K562 (cell line): ENCODE data around the gene ABHD12. TPM values are rescaled to one million over a fixed set of nuclear protein-coding genes. Genes with fewer than 3 reads are reported as not detected.

ENCODE experiments used
- ATAC-seq: fragments of 200-7000 bp; cut with Tn5 transposase; 3 replicates; pipeline ENCODE4 v1.9.1; 2020; ENCODE audit warnings: moderate library complexity
- BruUV-seq: library from RNA; stranded (reverse); fragments of 400-500 nt; replicated peaks from 2 replicates; lab custom pipeline; 2021; lab: Mats Ljungman, UMichigan
- CTCF ChIA-PET: fragments of 300-600 bp; formaldehyde crosslinking; extraction: SDS; loops from one replicate; lab custom pipeline; 2021; ENCODE audit warnings: low intra/inter-chr PET ratio; lab: Yijun Ruan, JAX
- POLR2A ChIA-PET: fragments of 300-600, 350-650 bp; sonication (Branson Sonifier 250); formaldehyde crosslinking; extraction: SDS; loops from one replicate; lab custom pipeline; 2021; ENCODE audit warnings: antibody characterized with exemption, inconsistent platforms; lab: Yijun Ruan, JAX
- DNase-seq, 4 experiments: peaks; one replicate each; pipeline versions ENCODE4 v3.0.0 to v3.0.0-alpha.2; 2011 to 2018; ENCODE audit warnings: low spot score in 3 of 4, mixed read lengths in 3 of 4; ENCODE audit errors: extremely low read depth in 1 of 4
- FAIRE-seq: peaks from 2 replicates; lab custom pipeline; 2011; peaks lifted over from hg19 to GRCh38; lab: Jason Lieb, UNC
- H2AFZ ChIP-seq: 2 replicates; pipeline ENCODE4 v1.6.0; 2011; ENCODE audit warnings: low read depth, low read length, control low read depth, inconsistent platforms
- H3K27ac ChIP-seq: fragments of 200-600 bp; 3 replicates; pipeline ENCODE4 v1.8.0; 2011; ENCODE audit warnings: low read depth, mild to moderate bottlenecking, control low read depth, inconsistent platforms, low read length, moderate library complexity, mixed read lengths; ENCODE audit errors: extremely low read depth
- H3K27me3 ChIP-seq, 2 experiments: fragments of 300-600 bp in 1 of 2; 2 replicates in 1 of 2; 3 replicates in 1 of 2; pipeline versions ENCODE4 v1.6.0 to v1.8.0; 2011; ENCODE audit warnings: inconsistent platforms in 2 of 2, low read length in 2 of 2, mild to moderate bottlenecking in 1 of 2, mixed read lengths in 1 of 2, moderate library complexity in 1 of 2; ENCODE audit not compliant: control insufficient read depth in 2 of 2, insufficient read depth in 2 of 2
- H3K36me3 ChIP-seq: fragments of 300-600 bp; 3 replicates; pipeline ENCODE4 v1.8.0; 2011; ENCODE audit warnings: mild to moderate bottlenecking, low read length, inconsistent platforms; ENCODE audit not compliant: control insufficient read depth, insufficient read depth
- H3K4me1 ChIP-seq, 2 experiments: fragments of 200-600 bp in 1 of 2; replicated peaks in 1 of 2; 2 replicates in 1 of 2; 3 replicates in 1 of 2; pipeline versions ENCODE4 v1.5.1 to v1.8.0; 2011; ENCODE audit warnings: inconsistent platforms in 2 of 2, low read length in 2 of 2, mild to moderate bottlenecking in 1 of 2, mixed read lengths in 1 of 2, moderate library complexity in 1 of 2; ENCODE audit not compliant: control insufficient read depth in 2 of 2, insufficient read depth in 2 of 2
- H3K4me2 ChIP-seq: 2 replicates; pipeline ENCODE4 v1.6.1; 2011; ENCODE audit warnings: low read length, control low read depth, inconsistent platforms, mixed read lengths; ENCODE audit not compliant: insufficient read depth
- H3K4me3 ChIP-seq: fragments of 200-600 bp; sonication (generic), shearing (Covaris generic); 2 replicates; pipeline ENCODE4 v1.5.1; 2016; ENCODE audit warnings: control low read depth, inconsistent platforms
- H3K79me2 ChIP-seq: fragments of 200-600 bp; 3 replicates; pipeline ENCODE4 v1.8.0; 2011; ENCODE audit warnings: low read length, inconsistent platforms; ENCODE audit not compliant: control insufficient read depth, insufficient read depth
- H3K9ac ChIP-seq, 2 experiments: 2 replicates each; pipeline versions ENCODE4 v1.6.0 to v1.6.1; 2011; ENCODE audit warnings: low read depth in 2 of 2, low read length in 2 of 2, control low read depth in 1 of 2, inconsistent platforms in 1 of 2, mild to moderate bottlenecking in 1 of 2, mixed read lengths in 1 of 2; ENCODE audit not compliant: insufficient read depth in 1 of 2
- H3K9me1 ChIP-seq: one replicate; pipeline ENCODE4 v1.6.0; 2011; ENCODE audit warnings: inconsistent platforms, mild to moderate bottlenecking, low read length, moderate library complexity; ENCODE audit not compliant: control insufficient read depth, insufficient read depth
- H3K9me3 ChIP-seq: replicated peaks from 2 replicates; pipeline ENCODE4 v1.5.1; 2011; ENCODE audit warnings: low read depth, low read length, inconsistent platforms; ENCODE audit not compliant: control insufficient read depth, insufficient read depth
- H4K20me1 ChIP-seq: replicated peaks from 2 replicates; pipeline ENCODE4 v1.6.1; 2011; ENCODE audit warnings: low read length, inconsistent platforms, mixed read lengths; ENCODE audit not compliant: control insufficient read depth, insufficient read depth
- ADNP ChIP-seq: fragments of 200-800 bp; sonication (Bioruptor generic); IDR thresholded peaks from 2 replicates; pipeline ENCODE4 v1.6.1; 2016; ENCODE audit warnings: missing genetic modification characterization, missing compliant biosample characterization
- CSDE1 ChIP-seq, 2 experiments: fragments of 450-650 bp; IDR thresholded peaks; 2 replicates each; pipeline ENCODE4 v1.6.1; 2016; ENCODE audit warnings: mild to moderate bottlenecking in 1 of 2
- CXXC5 ChIP-seq: fragments of 250-450 bp; sonication (Bioruptor Pico); IDR thresholded peaks from 2 replicates; pipeline ENCODE4 v1.8.0; 2022; ENCODE audit warnings: inconsistent platforms, mild to moderate bottlenecking, moderate library complexity
- HDAC6 ChIP-seq: IDR thresholded peaks from 2 replicates; pipeline ENCODE4 v1.6.1; 2012; ENCODE audit warnings: low read depth, mild to moderate bottlenecking, control low read depth, inconsistent platforms, low read length, moderate library complexity
- JUN ChIP-seq, 2 experiments: sonication (generic) in 1 of 2; formaldehyde crosslinking in 1 of 2; IDR thresholded peaks; 2 replicates each; pipeline versions ENCODE4 v1.6.1 to v1.8.0; 2012 to 2022; ENCODE audit warnings: borderline replicate concordance in 2 of 2, mild to moderate bottlenecking in 2 of 2, improper control_type of control experiment in 1 of 2, low read depth in 1 of 2, low read length in 1 of 2, missing genetic modification reagents in 1 of 2
- SRSF9 ChIP-seq: fragments of 200-400 bp; formaldehyde crosslinking; IDR thresholded peaks from 2 replicates; pipeline ENCODE4 v1.6.1; 2017; ENCODE audit warnings: low read depth, low read length, borderline replicate concordance
- TAL1 ChIP-seq: fragments of 450-650 bp; IDR thresholded peaks from 2 replicates; pipeline ENCODE4 v1.6.1; 2016; ENCODE audit warnings: mild to moderate bottlenecking
- THRAP3 ChIP-seq: fragments of 450-650 bp; IDR thresholded peaks from 2 replicates; pipeline ENCODE4 v1.6.1; 2016; ENCODE audit warnings: mild to moderate bottlenecking, inconsistent platforms, borderline replicate concordance
- ZNF431 ChIP-seq: sonication (generic); formaldehyde crosslinking; IDR thresholded peaks from 2 replicates; pipeline ENCODE4 v1.8.0; 2022; ENCODE audit warnings: mild to moderate bottlenecking, missing genetic modification reagents
- ZNF717 ChIP-seq: fragments of 250-450 bp; sonication (Bioruptor Pico); IDR thresholded peaks from 2 replicates; pipeline ENCODE4 v1.5.0; 2021
- ZNF778 ChIP-seq: fragments of 450-650 bp; formaldehyde crosslinking; IDR thresholded peaks from 2 replicates; pipeline ENCODE4 v1.4.0; 2020; ENCODE audit warnings: mild to moderate bottlenecking, moderate library complexity
- ZNF785 ChIP-seq: fragments of 250-450 bp; sonication (Bioruptor Pico); IDR thresholded peaks from 2 replicates; pipeline ENCODE4 v1.4.0; 2020; ENCODE audit warnings: mild to moderate bottlenecking
- WGBS: fragments of 100-300 bp; shearing (Covaris generic); methylation state at CpG from one replicate; pipeline ENCODE4 v1.1.6; 2016; ENCODE audit warnings: low coverage, mixed read lengths; ENCODE audit not compliant: insufficient coverage; ENCODE audit errors: missing lambda C conversion rate; 5-methylcytosine and 5-hydroxymethylcytosine counted together
- in situ Hi-C: fragments of 300-500 bp; cut with MboI; formaldehyde crosslinking; loops from 4 replicates; pipeline ENCODE4 v1.15.0; 2018; ENCODE audit warnings: inconsistent platforms, mixed read lengths
- intact Hi-C: fragments of 100-400 bp; cut with micrococcal nuclease; formaldehyde crosslinking; loops from 2 replicates; pipeline ENCODE4 v1.14.2; 2022
- polyA plus RNA-seq, 8 experiments: library from polyadenylated mRNA; depleted of rRNA in 4 of 8; stranded (reverse) in 5 of 8; unstranded in 3 of 8; fragments of >200 nt; fragmentation: Nextera tagmentation in 2 of 8; fragmentation: Illumina TruSeq in 1 of 8; extraction: Ambion mirVana in 2 of 8; extraction: Trizol in 1 of 8; gene quantifications; 2 replicates each; pipeline versions ENCODE4 v1.2.1 to v1.2.3, GENCODE V29; 2011 to 2014; ENCODE audit warnings: inconsistent platforms in 1 of 8, missing spikeins in 1 of 8
- total RNA-seq, 7 experiments: library from RNA; depleted of rRNA in 6 of 7; stranded (reverse); fragments of >200 nt in 6 of 7; fragmentation: Illumina TruSeq in 2 of 7; extraction: Trizol in 2 of 7; gene quantifications; 2 replicates each; pipeline versions ENCODE4 v1.2.1 to v1.2.3, GENCODE V29; 2011 to 2021; ENCODE audit warnings: low replicate concordance in 1 of 7
- TF ChIP-seq, protein P1 (sequence below): fragments of 250-450 bp; sonication (Bioruptor Pico); IDR thresholded peaks from 2 replicates; pipeline ENCODE4 v1.4.0; 2020; ENCODE audit warnings: mild to moderate bottlenecking, moderate library complexity, borderline replicate concordance
- TF ChIP-seq, protein P2 (sequence below): sonication (generic); formaldehyde crosslinking; IDR thresholded peaks from 2 replicates; pipeline ENCODE4 v1.8.0; 2023; ENCODE audit warnings: missing genetic modification reagents, mild to moderate bottlenecking, borderline replicate concordance

ABHD12 gene
- total and polyA plus RNA-seq, 9 of the 15 experiments (the other 6 are each of a cell fraction or from before 2014, with no cell fraction given): 0.65 to 15.6 (median 9.1) TPM

DNA sequence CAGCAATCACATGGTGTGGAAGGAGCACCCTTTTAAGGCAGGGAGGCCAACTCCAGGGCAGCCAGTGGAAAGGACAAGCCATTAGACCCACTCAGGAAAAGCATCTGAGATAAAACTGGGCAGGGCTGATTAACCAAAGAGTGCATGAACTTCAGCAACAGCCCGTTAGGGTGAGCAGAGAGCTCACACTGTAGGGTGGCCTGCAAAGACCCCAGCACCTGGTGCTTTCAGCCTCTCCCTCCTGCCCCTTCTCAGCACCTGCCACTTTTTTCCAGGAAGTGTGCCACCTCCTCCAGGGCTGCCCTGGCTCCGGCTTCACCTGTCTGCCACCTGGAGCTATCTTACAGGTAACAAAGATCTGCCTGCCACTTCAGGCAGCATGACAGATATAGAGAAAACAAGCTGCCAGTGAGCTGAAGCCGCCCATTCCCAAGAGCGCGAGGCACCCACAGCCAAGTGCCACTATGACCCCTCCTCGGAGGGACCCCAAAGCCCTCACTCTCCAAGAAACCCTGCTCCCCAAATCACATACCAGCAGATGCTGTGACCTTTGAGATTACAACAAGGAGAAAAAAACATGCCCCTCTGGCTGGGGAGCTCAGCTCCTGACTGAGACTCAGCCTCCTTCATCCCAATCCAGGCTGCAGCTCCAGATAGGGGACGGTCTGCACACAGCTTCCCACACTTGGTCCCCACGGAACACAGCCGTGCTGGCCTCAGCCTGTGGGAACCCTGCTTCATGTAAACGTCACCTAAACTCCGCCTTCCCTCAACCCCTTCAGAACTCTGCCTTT, 71.2 kb downstream of the ABHD12 start:
- Histone ChIP-seq H3K4me3 (no peak overlapping the region), H3K4me1 (no peaks in the 10 kb centered on the region; a peak in 2 of 5 replicates), H3K27me3 (no peaks in the 10 kb centered on the region), H3K9me1 (no peaks in the 10 kb centered on the region), H3K4me2 (no peak overlapping the region), H4K20me1 (no peaks in the 10 kb centered on the region; the same call in 1 of the 2 replicates), H3K36me3 (peaks cover 14% of the 10 kb centered on the region; the same call in 2 of the 3 replicates), H3K9me3 (no peaks in the 10 kb centered on the region), H2AFZ (no peak overlapping the region), H3K79me2 (no peaks in the 10 kb centered on the region), H3K9ac (no peak overlapping the region), H3K27ac (no peak overlapping the region)
- DNase-seq (no peak), FAIRE-seq (no peak), ATAC-seq (no peak)
- ChIA-PET CTCF (no interaction called here), POLR2A (no interaction called here)
- intact Hi-C loops: no loop called here
- WGBS: 59% methylated on average over 7 of the region's 11 CpGs
- no TSS peak for BruUV-seq
- in situ Hi-C loops: no loop called here
- TF ChIP-seq ZNF717 (CRISPR knock-in tag): no peak
- no peak for TF ChIP-seq TAL1
- no peak for TF ChIP-seq ZNF431
- no peak for TF ChIP-seq CXXC5 (CRISPR knock-in tag)
- TF ChIP-seq CSDE1 (IDR thresholded peaks at IDR 0.05): no peak
- no peak for TF ChIP-seq ZNF785 (CRISPR knock-in tag)
- TF ChIP-seq THRAP3: no peak
- TF ChIP-seq SRSF9: no peak
- TF ChIP-seq JUN (IDR thresholded peaks at IDR 0.05; ENCODE audit: borderline replicate concordance, low read depth, low read length): no peak
- no peak for TF ChIP-seq JUN (CRISPR knock-in tag; IDR thresholded peaks at IDR 0.05; ENCODE audit: borderline replicate concordance)
- no peak for TF ChIP-seq ADNP (tag)
- no peak for TF ChIP-seq HDAC6
- TF ChIP-seq, protein P1, sequence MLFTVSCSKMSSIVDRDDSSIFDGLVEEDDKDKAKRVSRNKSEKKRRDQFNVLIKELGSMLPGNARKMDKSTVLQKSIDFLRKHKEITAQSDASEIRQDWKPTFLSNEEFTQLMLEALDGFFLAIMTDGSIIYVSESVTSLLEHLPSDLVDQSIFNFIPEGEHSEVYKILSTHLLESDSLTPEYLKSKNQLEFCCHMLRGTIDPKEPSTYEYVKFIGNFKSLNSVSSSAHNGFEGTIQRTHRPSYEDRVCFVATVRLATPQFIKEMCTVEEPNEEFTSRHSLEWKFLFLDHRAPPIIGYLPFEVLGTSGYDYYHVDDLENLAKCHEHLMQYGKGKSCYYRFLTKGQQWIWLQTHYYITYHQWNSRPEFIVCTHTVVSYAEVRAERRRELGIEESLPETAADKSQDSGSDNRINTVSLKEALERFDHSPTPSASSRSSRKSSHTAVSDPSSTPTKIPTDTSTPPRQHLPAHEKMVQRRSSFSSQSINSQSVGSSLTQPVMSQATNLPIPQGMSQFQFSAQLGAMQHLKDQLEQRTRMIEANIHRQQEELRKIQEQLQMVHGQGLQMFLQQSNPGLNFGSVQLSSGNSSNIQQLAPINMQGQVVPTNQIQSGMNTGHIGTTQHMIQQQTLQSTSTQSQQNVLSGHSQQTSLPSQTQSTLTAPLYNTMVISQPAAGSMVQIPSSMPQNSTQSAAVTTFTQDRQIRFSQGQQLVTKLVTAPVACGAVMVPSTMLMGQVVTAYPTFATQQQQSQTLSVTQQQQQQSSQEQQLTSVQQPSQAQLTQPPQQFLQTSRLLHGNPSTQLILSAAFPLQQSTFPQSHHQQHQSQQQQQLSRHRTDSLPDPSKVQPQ (CRISPR knock-in tag): no peak
- TF ChIP-seq ZNF778: no peak
- TF ChIP-seq, protein P2, sequence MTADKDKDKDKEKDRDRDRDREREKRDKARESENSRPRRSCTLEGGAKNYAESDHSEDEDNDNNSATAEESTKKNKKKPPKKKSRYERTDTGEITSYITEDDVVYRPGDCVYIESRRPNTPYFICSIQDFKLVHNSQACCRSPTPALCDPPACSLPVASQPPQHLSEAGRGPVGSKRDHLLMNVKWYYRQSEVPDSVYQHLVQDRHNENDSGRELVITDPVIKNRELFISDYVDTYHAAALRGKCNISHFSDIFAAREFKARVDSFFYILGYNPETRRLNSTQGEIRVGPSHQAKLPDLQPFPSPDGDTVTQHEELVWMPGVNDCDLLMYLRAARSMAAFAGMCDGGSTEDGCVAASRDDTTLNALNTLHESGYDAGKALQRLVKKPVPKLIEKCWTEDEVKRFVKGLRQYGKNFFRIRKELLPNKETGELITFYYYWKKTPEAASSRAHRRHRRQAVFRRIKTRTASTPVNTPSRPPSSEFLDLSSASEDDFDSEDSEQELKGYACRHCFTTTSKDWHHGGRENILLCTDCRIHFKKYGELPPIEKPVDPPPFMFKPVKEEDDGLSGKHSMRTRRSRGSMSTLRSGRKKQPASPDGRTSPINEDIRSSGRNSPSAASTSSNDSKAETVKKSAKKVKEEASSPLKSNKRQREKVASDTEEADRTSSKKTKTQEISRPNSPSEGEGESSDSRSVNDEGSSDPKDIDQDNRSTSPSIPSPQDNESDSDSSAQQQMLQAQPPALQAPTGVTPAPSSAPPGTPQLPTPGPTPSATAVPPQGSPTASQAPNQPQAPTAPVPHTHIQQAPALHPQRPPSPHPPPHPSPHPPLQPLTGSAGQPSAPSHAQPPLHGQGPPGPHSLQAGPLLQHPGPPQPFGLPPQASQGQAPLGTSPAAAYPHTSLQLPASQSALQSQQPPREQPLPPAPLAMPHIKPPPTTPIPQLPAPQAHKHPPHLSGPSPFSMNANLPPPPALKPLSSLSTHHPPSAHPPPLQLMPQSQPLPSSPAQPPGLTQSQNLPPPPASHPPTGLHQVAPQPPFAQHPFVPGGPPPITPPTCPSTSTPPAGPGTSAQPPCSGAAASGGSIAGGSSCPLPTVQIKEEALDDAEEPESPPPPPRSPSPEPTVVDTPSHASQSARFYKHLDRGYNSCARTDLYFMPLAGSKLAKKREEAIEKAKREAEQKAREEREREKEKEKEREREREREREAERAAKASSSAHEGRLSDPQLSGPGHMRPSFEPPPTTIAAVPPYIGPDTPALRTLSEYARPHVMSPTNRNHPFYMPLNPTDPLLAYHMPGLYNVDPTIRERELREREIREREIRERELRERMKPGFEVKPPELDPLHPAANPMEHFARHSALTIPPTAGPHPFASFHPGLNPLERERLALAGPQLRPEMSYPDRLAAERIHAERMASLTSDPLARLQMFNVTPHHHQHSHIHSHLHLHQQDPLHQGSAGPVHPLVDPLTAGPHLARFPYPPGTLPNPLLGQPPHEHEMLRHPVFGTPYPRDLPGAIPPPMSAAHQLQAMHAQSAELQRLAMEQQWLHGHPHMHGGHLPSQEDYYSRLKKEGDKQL (CRISPR knock-in tag): no peak
